Measurements from ENCODE around the gene NCKAP1.
"Not testable (repeated sequence)": the region's sequence is repeated elsewhere in the genome, so short reads cannot be mapped to it uniquely, and the experiment has no call there.

NCKAP1 gene

DNA sequence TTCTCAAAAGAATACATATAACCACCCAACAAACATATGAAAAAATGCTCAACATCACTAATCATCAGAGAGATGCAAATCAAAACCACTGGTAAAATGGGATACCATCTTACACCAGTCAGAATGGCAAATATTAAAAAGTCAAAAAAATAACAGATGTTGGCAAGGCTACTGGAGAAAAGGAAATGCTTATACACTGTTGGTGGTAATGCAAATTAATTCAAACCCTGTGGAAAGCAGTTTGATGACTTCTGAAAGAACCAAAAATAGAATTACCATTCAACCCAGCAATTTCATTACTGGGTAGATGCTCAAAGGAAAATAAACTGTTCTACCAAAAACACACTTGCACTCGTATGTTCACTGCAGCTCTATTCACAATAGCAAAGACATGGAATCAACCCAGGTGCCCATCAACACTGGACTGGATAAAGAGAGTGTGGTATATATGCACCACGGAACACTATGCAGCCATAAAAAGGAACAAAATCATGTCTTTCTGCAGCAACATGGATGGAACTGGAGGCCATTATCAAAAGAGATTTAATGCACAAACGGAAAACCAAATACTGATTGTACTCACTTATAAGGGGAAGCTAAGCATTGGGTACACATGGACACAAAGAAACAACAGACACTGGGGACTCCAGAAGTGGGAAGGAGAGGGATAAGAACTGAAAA, 38.8 kb downstream of the NCKAP1 start:
- no peak for DNase-seq

DNA sequence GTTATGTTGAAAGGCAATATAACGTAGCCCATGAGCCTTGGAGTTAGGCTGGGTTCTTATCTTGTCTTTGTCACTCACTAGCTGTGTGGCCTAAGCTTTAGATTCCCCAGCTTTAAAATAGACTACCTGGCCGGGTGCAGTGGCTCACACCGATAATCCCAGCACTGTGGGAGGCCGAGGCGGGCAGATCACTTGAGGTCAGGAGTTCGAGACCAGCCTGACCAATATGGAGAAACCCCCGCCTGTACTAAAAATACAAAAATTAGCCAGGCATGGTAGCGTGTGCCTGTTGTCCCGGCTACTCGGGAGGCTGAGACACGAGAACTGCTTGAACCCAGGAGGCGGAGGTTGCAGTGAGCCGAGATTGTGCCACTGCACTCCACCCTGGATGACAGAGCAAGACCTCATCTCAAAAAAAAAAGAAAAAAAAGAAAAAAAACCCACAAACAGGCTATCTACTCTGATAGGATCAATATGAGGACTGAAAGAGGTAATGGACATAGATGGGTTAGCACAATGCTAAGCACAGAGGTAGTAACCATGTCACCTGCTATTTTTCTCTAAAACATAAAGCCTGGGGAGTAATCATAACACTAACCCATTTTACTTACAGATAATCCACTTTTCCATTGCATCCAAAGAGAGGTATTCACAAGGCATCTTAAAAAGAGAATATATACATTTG, 43.9 kb downstream of the NCKAP1 start:
- no peak for DNase-seq

- DNase-seq = no peak
Observed at GRCh38 chr2:182982941-182983340, 55.3 kb downstream of the NCKAP1 start.

GRCh38 chr2:182981475-182981874, 56.8 kb downstream of the NCKAP1 start:
- DNase-seq = not testable (repeated sequence)

GRCh38 chr2:182980652-182981051, 57.6 kb downstream of the NCKAP1 start:
- no peak for DNase-seq

- peak; percentile 90 for DNase-seq
Observed at GRCh38 chr2:182980115-182980514, 58.1 kb downstream of the NCKAP1 start.

DNA sequence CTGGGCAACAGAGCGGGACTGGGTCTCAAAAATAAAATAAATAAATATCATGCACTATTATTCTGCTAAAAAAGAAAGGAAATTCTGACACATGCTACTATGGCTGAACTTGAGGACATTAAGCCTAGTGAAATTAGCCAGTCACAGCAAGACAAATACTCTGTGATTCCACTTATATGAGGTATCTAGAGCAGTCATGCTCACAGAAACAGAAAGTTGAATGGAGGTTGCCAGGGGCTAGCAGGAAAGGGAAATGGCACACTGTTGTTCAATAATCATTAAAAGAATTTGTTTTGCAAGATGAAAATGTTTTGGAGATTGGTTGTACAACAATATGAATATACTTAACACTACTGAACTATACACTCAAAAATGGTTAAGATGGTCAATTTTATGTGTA, 60.8 kb downstream of the NCKAP1 start:
- no peak for DNase-seq

DNA sequence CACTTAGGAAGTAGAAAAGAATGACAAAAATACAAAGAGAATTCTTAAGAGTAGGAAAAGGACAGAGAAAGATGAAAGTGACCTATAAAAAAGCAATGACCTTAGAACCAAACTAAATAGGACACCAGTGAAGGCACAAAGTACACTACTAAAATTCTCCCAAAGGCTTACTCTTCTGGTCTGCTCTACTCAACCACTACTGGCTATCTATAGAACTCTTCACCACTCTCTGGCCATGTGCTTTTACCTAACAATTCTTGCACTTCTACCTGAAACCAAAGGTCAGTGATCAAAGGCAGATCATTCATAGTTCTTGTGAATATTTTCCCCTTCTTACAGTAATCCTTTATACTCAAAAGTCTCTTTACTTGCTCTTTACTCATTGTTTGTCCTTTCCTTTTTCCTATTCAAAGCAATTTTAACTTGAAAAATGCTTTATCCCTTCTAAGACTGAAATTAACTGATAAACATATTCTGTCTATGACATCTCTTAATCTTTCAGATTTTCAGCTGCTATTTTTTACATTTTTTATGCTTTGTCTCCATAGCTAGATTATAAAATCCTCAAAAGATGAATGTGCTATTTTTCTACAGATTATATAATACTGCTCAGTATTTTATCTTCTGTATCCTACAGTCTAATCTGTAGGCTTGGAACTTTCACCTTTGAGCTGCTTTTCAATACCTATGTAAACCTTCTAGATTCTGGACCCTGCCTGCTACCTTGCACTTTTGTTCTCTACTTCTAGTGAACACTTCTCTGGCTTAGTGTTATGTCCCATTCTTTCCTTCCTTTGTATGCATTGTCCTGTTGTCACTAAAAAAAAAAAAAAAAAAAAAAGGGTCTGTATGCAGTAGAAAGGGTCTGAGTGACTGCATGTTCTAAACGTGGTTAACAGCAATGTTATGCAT, 64.6 kb downstream of the NCKAP1 start:
- no peak for DNase-seq

- no peak for DNase-seq
Observed at GRCh38 chr2:182972548-182972942, 65.7 kb downstream of the NCKAP1 start.

- DNase-seq = no peak
Observed at GRCh38 chr2:182971820-182972547, 66.3 kb downstream of the NCKAP1 start.

- DNase-seq = no peak
Observed at GRCh38 chr2:182970486-182970885, 67.8 kb downstream of the NCKAP1 start.

GRCh38 chr2:182968493-182968892, 69.8 kb downstream of the NCKAP1 start:
- no peak for DNase-seq

DNA sequence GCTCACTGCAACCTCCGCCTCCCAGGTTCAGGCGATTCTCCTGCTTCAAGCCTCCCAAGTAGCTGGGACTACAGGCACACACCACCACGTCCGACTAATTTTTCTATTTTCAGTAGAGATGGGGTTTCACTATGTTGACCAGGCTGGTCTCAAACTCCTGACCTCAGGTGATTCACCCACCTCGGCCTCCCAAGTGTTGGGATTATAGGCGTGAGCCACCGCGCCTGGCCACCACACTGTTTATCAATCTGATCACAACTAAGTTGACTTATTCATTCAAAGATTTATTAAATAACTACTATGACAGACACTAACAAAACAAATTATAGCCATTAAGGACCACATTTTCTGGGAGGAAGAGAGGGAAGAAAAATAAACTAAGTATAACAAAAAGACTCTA, 71.9 kb downstream of the NCKAP1 start:
- DNase-seq = not testable (repeated sequence)

DNA sequence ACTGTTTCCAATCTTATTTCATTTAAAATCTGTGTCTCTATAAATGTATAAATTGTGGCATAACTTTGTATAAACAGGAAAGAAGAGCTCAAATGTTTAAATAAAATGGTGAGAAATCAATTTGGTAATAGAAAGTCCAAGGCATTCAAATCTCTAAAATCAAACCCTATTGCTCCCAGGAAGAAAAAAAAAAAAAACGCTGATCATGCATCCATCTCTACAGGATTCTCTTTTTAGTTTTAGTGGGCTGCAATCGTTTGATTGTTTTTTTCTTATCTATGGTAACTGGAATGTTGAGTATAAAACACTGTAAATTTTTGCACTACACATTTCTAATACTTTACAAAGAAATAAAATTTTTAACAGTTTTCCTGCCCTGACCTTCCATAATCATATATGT, 75.6 kb downstream of the NCKAP1 start:
- DNase-seq = no peak

GRCh38 chr2:182960869-182961268, 77.4 kb downstream of the NCKAP1 start:
- DNase-seq = not testable (repeated sequence)

DNA sequence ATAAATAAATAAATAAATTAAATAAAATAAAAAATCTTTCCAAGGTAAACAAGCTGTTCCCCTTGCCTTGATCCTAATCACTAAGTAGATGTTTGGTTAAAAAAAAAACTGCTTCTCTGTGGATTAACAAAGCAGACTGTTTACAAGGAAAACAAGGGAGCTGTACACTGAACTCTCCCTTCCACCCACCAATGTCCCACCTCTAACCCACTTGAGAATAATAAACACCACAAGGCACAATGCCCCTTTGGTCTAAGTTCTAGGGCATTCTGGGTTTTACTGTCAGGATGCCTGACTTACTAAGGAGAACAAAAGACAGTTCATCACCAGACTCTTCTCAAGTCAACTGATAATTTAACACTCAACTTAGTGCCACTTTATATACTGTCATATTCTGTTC, 83.5 kb downstream of the NCKAP1 start:
- no peak for DNase-seq

DNA sequence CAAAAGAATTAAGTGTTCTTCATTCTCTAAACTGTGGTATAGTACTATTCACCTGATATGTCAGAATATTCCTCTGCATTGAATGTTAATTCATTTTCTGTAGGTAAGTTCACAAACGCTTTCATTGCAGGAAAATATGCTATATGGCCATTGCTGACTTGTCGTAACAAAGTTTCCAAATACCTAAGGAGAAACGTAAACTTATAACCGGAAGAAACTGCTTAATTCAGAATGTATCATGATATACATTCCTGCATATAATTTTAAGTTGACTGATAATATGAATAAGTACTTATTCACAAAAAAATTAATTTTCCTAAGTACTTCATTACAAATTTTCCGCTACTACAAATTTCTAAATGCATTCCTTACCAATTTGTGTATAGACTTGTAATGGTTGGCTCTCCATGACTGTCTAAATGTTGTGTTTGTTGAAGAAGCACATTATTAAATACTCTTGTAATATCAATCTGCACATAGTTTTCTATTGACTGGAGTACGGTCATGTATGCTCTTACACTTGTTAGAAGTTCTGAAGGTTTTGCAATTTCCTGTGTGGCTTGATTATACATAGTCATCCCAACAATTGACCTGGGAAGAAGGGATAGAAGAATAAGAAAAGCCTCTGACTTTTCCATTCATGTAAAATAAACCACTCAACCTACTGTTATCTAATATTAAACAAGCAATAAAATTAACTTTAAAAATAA, 85.4 kb downstream of the NCKAP1 start:
- no peak for DNase-seq

DNA sequence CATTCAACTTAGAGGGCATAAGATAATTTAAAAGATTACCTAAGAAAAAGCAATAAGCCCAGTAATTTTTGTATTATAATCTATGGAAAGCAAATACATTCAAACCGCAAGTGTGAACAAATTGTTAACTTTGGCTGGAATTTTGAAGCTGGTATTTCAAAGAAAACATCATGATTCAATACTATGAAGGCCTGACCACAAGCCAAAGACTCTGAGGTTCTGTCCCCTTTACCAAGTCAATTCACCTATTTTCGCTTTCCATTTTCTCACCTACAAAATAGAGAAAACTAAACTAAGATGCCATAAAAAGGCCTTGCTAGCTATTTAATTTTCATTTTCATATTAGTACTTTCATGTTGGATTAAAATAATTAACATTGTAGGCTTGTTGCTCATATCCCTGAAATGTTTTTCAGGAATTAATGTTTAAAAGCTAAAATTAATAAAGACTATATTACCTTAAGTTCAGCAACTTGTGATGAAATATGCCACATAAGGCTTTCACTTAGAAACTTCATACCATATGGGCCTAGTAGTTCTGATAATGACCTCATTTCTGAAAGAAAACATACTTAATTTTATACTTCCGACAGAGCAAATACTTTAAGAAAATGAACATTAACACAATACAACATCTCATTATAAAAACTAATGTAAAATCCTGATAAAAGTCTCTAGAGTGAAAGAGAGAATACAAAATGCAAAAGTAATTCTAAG, 86.2 kb downstream of the NCKAP1 start:
- DNase-seq = no peak

DNA sequence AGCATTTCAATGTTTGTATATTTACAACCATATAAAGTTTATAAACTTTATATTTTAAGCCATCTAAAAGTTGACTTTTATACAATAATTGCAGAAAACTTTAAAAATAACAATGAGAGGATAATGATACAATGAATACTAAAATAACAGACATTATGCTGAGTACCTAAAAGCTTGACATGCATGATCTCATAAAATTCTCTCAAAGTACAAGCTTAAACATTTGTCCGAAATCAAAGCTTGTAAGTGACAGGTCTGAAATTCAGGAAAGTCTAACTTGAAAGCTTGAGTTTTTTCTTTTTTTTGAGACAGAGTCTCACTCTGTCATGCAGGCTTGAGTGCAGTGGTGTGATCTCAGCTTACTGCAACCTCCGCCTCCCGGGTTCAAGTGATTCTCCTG, 87.7 kb downstream of the NCKAP1 start:
- DNase-seq = no peak

GRCh38 chr2:182949572-182950189, 88.6 kb downstream of the NCKAP1 start:
- DNase-seq = no peak

GRCh38 chr2:182949052-182949451, 89.2 kb downstream of the NCKAP1 start:
- DNase-seq = no peak

Measured in DMS79 treated with DMSO at 0.1 percent for 48 hours (cell line).